A549 treated with CpdA at 1 μM for 4 hours (cell line): ENCODE measurements around the gene JARID2. TPM values are rescaled to one million over a fixed set of nuclear protein-coding genes. Genes with fewer than 3 reads are reported as not detected.

ENCODE experiments used
- total RNA-seq: library from RNA; stranded (reverse); fragments of 200-300 nt; extraction: Qiagen RNA extraction; gene quantifications from 5 replicates; pipeline ENCODE4 v1.2.3, GENCODE V29; 2022; ENCODE audit warnings: low read depth

Gene JARID2
- 7.1 to 10.4 TPM (median 8.8 TPM) in 5 replicates for total RNA-seq

DNA sequence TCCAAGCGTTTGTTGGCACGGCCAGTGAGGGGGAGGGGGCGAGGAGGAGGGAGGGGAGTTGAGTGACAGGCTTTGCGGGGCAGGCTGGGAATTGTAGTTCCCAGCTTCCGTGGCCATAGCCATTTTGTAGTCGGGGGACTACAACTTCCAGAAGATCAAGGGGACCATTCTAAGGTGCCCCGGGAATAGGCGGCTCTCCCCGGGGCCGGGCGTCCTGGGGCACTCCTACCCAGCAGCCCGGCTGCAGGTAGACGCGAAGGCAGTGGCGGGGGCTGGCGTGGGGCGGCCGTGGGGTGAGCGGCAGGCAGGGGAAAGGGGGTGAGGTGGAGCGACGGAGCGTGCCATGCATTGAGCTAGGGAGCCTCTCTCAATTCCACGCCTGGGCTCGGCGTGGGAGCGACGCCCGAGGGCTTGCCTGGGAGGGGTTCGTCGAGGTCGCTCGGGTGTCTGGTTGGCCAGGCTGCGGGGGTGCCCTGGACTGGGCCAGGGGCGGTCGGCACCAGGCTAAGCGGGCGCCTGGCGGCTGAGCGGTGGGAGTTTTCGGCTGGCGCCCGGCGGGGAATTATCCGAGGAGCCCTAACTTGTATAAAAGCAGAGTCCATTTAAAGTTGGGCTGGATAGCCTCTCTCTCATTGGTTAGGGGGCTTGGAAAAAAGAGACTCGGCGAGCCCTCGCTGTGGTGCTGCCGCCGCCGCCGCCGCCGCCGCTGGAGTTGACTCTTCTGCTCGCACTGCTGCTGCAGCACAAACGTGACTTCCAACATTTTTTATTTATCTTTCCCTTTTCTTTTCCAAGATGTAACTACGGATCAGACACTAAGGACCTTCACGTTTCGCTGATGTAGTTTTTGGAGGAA lies at the start of gene JARID2:
TSS of gene JARID2 (plus strand) at position 709 of the 856 bp plus-strand sequence. CDS start 471 bp downstream, outside the sequence.

